GM12878 (cell line): ENCODE measurements around the gene DDR1. TPM values are rescaled to one million over a fixed set of nuclear protein-coding genes. Genes with fewer than 3 reads are reported as not detected.
A peak's percentile ranks its signal among the peaks of the same experiment; 100 is the strongest.

Experiments used
- ATAC-seq: fragments of 200-7000 bp; cut with Tn5 transposase; 3 replicates; pipeline ENCODE4 v1.9.1; 2020; ENCODE audit warnings: mild to moderate bottlenecking, moderate library complexity
- BruUV-seq: library from RNA; stranded (reverse); fragments of 400-500 nt; replicated peaks from 2 replicates; lab custom pipeline; 2021; lab: Mats Ljungman, UMichigan
- CTCF ChIA-PET: fragments of 300-600 bp; sonication (Branson Sonifier 250); formaldehyde crosslinking; extraction: SDS; loops from one replicate; lab custom pipeline; 2021; ENCODE audit warnings: inconsistent platforms; lab: Yijun Ruan, JAX
- POLR2A ChIA-PET: fragments of 350-600 bp; formaldehyde crosslinking; extraction: SDS; loops from one replicate; lab custom pipeline; 2021; ENCODE audit warnings: inconsistent platforms; lab: Charles Lee
- RAD21 ChIA-PET: fragments of 300-600 bp; sonication (Branson Sonifier 250); formaldehyde crosslinking; loops from one replicate; lab custom pipeline; 2023; ENCODE audit warnings: antibody characterized with exemption; ENCODE audit not compliant: unreplicated experiment; lab: Charles Lee
- SMC1A ChIA-PET: fragments of 300-600 bp; sonication (Branson Sonifier 250); formaldehyde crosslinking; loops from one replicate; lab custom pipeline; 2023; ENCODE audit not compliant: unreplicated experiment, uncharacterized antibody; lab: Charles Lee
- DNase-seq: peaks from one replicate; pipeline ENCODE4 v3.0.0-alpha.2; 2011; ENCODE audit warnings: low read depth, low spot score
- FAIRE-seq: peaks from 3 replicates; lab custom pipeline; 2011; peaks lifted over from hg19 to GRCh38; lab: Jason Lieb, UNC
- H2AFZ ChIP-seq: 2 replicates; pipeline ENCODE4 v1.6.0; 2011; ENCODE audit warnings: low read depth, low read length, control low read depth; ENCODE audit not compliant: control insufficient read depth
- H3K27ac ChIP-seq: 2 replicates; pipeline ENCODE4 v1.5.1; 2011; ENCODE audit warnings: control low read depth; ENCODE audit not compliant: control insufficient read depth, insufficient read depth
- H3K27me3 ChIP-seq, 2 experiments: replicated peaks in 1 of 2; 2 replicates each; pipeline versions ENCODE4 v1.6.0 to v1.6.1; 2011; ENCODE audit warnings: low read length in 1 of 2; ENCODE audit not compliant: control insufficient read depth in 2 of 2, insufficient read depth in 2 of 2
- H3K36me3 ChIP-seq, 2 experiments: 2 replicates each; pipeline ENCODE4 v1.5.1; 2011; ENCODE audit warnings: low read length in 1 of 2; ENCODE audit not compliant: control insufficient read depth in 2 of 2, insufficient read depth in 2 of 2
- H3K4me1 ChIP-seq: 2 replicates; pipeline ENCODE4 v1.6.1; 2011; ENCODE audit warnings: mild to moderate bottlenecking, low read length, moderate library complexity, mixed read lengths; ENCODE audit not compliant: control insufficient read depth, insufficient read depth
- H3K4me2 ChIP-seq: 2 replicates; pipeline ENCODE4 v1.6.0; 2011; ENCODE audit warnings: control low read depth; ENCODE audit not compliant: control insufficient read depth, insufficient read depth
- H3K4me3 ChIP-seq: fragments of 200-600 bp; sonication (generic); 2 replicates; pipeline ENCODE4 v1.5.1; 2016
- H3K79me2 ChIP-seq: 2 replicates; pipeline ENCODE4 v1.6.0; 2011; ENCODE audit warnings: low read length; ENCODE audit not compliant: control insufficient read depth, insufficient read depth
- H3K9ac ChIP-seq: 2 replicates; pipeline ENCODE4 v1.8.0; 2011; ENCODE audit warnings: low read length, control low read depth, mixed read lengths; ENCODE audit not compliant: control insufficient read depth, insufficient read depth
- H3K9me3 ChIP-seq: replicated peaks from 3 replicates; pipeline ENCODE4 v1.5.1; 2011; ENCODE audit warnings: mild to moderate bottlenecking, low read length; ENCODE audit not compliant: control insufficient read depth, insufficient read depth
- H4K20me1 ChIP-seq: 2 replicates; pipeline ENCODE4 v1.6.0; 2011; ENCODE audit not compliant: control insufficient read depth, insufficient read depth
- JUND ChIP-seq: IDR thresholded peaks from 2 replicates; pipeline ENCODE4 v1.6.1; 2012; ENCODE audit warnings: low read depth, mild to moderate bottlenecking, low read length, improper control_type of control experiment, moderate library complexity
- SRF ChIP-seq, 2 experiments: IDR thresholded peaks; 2 replicates each; pipeline ENCODE4 v1.6.1; 2011; ENCODE audit warnings: low read depth in 2 of 2, low read length in 2 of 2, mild to moderate bottlenecking in 1 of 2, moderate library complexity in 1 of 2
- WGBS: methylation state at CpG from one replicate; pipeline ENCODE4 v1.1.6; 2016; ENCODE audit warnings: low lambda C conversion rate; ENCODE audit not compliant: insufficient replicate concordance, insufficient coverage; ENCODE audit errors: missing lambda C conversion rate; 5-methylcytosine and 5-hydroxymethylcytosine counted together
- in situ Hi-C: fragments of 300-500 bp; cut with MboI; formaldehyde crosslinking; loops from 9 replicates; pipeline ENCODE4 v1.14.3; 2018; ENCODE audit warnings: mixed read lengths
- intact Hi-C: fragments of 100-400 bp; cut with micrococcal nuclease; formaldehyde crosslinking; loops from one replicate; pipeline ENCODE4 v1.14.2; 2022; ENCODE audit not compliant: unreplicated experiment
- polyA plus RNA-seq, 11 experiments: library from polyadenylated mRNA; depleted of rRNA in 4 of 11; unstranded in 6 of 11; stranded (reverse) in 5 of 11; fragments of >200 nt; fragmentation: Nextera tagmentation in 4 of 11; fragmentation: Illumina TruSeq in 1 of 11; extraction: Ambion mirVana in 4 of 11; extraction: Trizol in 1 of 11; gene quantifications; 1 replicate in 1 of 11; 2 replicates in 10 of 11; pipeline versions ENCODE4 v1.2.1 to v1.2.3, GENCODE V29; 2011 to 2016; ENCODE audit warnings: inconsistent platforms in 2 of 11, missing spikeins in 2 of 11, low read depth in 1 of 11
- total RNA-seq, 4 experiments: library from RNA; depleted of rRNA in 3 of 4; stranded (reverse); fragments of >200 nt in 3 of 4; fragmentation: Illumina TruSeq in 1 of 4; extraction: Trizol in 1 of 4; gene quantifications; 2 replicates each; pipeline versions ENCODE4 v1.2.1 to v1.2.3, GENCODE V29; 2013 to 2021
- TF ChIP-seq, protein P1 (sequence below): fragments of 450-650 bp; IDR thresholded peaks from 2 replicates; pipeline ENCODE4 v1.6.1; 2018; ENCODE audit warnings: mild to moderate bottlenecking, low read depth, moderate library complexity; ENCODE audit not compliant: partially characterized antibody
- TF ChIP-seq, protein P2 (sequence below): fragments of 450-650 bp; IDR thresholded peaks from 2 replicates; pipeline ENCODE4 v1.6.1; 2014; ENCODE audit warnings: mild to moderate bottlenecking
- TF ChIP-seq, protein P3 (sequence below), 3 experiments: IDR thresholded peaks in 2 of 3; conservative IDR thresholded peaks in 1 of 3; 2 replicates each; pipeline ENCODE4 v1.5.1; 2011; ENCODE audit warnings: low read depth in 3 of 3, low read length in 3 of 3, mild to moderate bottlenecking in 3 of 3, control low read depth in 2 of 3, moderate library complexity in 2 of 3, inconsistent platforms in 1 of 3, mixed read lengths in 1 of 3; ENCODE audit not compliant: control insufficient read depth in 2 of 3, insufficient read depth in 1 of 3; ENCODE audit errors: extremely low read depth in 1 of 3

Gene DDR1
- total and polyA plus RNA-seq, 10 of the 15 experiments (the other 5 are each of a cell fraction or from before 2014, with no cell fraction given), result 1.1 to 39.0 (median 11.9) TPM

DNA sequence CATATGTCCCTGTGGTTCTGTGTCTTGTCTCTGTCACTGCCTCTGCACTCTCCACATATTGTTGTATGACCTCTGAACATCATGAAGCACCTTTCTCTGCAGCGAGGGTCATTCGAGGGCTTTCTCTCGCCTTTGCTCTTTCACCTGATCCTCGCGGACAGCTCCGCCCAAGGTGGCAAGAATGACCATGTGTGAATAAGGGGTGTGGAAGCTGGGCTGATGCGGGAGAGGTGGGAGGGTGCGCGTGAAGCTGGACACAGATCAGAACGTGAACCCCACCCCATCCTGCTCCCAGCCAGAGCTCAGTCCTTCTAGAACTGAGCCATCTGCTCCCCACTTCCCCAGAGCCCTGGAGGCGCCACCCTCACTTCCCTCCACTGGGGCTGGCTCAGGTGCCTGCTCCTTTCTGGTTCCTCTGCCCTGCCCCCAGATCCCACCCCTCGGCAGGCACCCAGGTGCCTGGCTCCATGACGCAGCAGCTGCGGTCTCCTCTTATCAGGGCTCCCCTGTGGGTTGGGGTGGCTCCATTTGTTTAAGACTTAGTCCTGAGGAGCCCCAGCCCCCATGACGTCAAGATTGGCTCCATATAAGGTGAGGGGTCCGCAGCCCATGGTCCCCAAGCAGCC, 56.2 kb downstream of the DDR1 start, which contains the start of gene MUCL3 (continued):
- TF ChIP-seq, protein P1, sequence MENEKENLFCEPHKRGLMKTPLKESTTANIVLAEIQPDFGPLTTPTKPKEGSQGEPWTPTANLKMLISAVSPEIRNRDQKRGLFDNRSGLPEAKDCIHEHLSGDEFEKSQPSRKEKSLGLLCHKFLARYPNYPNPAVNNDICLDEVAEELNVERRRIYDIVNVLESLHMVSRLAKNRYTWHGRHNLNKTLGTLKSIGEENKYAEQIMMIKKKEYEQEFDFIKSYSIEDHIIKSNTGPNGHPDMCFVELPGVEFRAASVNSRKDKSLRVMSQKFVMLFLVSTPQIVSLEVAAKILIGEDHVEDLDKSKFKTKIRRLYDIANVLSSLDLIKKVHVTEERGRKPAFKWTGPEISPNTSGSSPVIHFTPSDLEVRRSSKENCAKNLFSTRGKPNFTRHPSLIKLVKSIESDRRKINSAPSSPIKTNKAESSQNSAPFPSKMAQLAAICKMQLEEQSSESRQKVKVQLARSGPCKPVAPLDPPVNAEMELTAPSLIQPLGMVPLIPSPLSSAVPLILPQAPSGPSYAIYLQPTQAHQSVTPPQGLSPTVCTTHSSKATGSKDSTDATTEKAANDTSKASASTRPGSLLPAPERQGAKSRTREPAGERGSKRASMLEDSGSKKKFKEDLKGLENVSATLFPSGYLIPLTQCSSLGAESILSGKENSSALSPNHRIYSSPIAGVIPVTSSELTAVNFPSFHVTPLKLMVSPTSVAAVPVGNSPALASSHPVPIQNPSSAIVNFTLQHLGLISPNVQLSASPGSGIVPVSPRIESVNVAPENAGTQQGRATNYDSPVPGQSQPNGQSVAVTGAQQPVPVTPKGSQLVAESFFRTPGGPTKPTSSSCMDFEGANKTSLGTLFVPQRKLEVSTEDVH, result no peak
- TF ChIP-seq, protein P2, sequence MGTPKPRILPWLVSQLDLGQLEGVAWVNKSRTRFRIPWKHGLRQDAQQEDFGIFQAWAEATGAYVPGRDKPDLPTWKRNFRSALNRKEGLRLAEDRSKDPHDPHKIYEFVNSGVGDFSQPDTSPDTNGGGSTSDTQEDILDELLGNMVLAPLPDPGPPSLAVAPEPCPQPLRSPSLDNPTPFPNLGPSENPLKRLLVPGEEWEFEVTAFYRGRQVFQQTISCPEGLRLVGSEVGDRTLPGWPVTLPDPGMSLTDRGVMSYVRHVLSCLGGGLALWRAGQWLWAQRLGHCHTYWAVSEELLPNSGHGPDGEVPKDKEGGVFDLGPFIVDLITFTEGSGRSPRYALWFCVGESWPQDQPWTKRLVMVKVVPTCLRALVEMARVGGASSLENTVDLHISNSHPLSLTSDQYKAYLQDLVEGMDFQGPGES, result no peak
- TF ChIP-seq JUND, result no peak

DNA sequence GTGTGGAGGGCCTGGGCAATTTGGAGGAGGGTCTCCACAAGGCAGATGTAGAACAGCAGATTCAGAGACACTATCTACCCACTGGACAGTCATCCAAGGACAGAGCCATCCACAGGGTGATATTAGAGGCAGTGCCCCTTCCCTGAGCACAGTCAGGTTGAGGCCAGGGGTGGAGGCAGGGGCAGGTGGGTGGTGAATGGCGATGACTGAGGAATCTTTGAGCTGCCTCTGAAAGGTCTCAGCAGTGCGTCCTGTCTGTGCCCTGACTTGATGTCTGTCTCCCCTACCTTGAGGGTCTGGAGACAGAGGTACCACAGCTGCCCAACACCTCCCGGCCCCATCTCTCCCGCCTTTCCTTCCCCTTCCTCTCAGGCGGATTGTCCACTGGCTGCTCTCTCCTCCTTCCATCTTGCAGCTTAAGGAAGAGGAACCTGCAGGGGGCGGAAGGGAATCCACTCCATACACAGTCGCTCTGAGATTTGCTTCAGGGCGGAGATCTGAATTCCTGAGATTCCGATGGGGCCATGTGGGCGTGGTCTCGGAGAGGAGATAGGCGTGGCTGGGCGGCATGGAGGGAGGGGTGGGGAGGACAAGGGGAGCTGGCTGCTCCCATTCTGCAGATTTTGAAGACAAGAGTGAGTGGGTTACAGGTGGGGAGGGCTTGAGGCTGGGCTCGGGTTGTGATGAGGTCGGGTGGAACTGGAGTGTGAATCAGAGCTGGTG, 58.2 kb downstream of the DDR1 start:
- Histone ChIP-seq H3K27me3 (peaks cover 0 to 3% of the 10 kb centered on the region in 2 experiments; a peak in 3 of 4 replicates), H3K9ac (no peak overlapping the region), H3K4me3 (no peak overlapping the region), H3K79me2 (no peaks in the 10 kb centered on the region), H4K20me1 (no peaks in the 10 kb centered on the region; the same call in 1 of the 2 replicates), H2AFZ (no peak overlapping the region), H3K27ac (no peak overlapping the region), H3K9me3 (no peaks in the 10 kb centered on the region), H3K4me1 (no peaks in the 10 kb centered on the region), H3K4me2 (no peak overlapping the region), H3K36me3 (no peaks in the 10 kb centered on the region)
- DNase-seq (no peak), ATAC-seq (no peak), FAIRE-seq (no peak)
- CTCF ChIA-PET, result interaction anchor here (0.7 to 1.1 kb wide), 2 partner anchors 12 to 128 kb away, joined by 3 read pairs; no protein-coding TSS in a partner anchor
- no TSS peak for BruUV-seq
- WGBS, result 12% methylated on average over 15 of the region's 15 CpGs
- POLR2A ChIA-PET, result no interaction called here
- in situ Hi-C loops, result no loop called here
- RAD21 ChIA-PET, result no interaction called here
- SMC1A ChIA-PET, result no interaction called here
- TF ChIP-seq, protein P3, sequence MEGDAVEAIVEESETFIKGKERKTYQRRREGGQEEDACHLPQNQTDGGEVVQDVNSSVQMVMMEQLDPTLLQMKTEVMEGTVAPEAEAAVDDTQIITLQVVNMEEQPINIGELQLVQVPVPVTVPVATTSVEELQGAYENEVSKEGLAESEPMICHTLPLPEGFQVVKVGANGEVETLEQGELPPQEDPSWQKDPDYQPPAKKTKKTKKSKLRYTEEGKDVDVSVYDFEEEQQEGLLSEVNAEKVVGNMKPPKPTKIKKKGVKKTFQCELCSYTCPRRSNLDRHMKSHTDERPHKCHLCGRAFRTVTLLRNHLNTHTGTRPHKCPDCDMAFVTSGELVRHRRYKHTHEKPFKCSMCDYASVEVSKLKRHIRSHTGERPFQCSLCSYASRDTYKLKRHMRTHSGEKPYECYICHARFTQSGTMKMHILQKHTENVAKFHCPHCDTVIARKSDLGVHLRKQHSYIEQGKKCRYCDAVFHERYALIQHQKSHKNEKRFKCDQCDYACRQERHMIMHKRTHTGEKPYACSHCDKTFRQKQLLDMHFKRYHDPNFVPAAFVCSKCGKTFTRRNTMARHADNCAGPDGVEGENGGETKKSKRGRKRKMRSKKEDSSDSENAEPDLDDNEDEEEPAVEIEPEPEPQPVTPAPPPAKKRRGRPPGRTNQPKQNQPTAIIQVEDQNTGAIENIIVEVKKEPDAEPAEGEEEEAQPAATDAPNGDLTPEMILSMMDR (IDR thresholded peaks at IDR 0.05 in 2 of 3, conservative IDR thresholded peaks at IDR 0.05 in 1 of 3; ENCODE audit: control insufficient read depth in 2 of 3, extremely low read depth in 1 of 3, insufficient read depth in 1 of 3, low read depth in 3 of 3, low read length in 3 of 3), result 0 out of 6 replicates have a peak, but pooled peaks of 2 of the 3 experiments have one; percentile 14 to 17
- TF ChIP-seq SRF (IDR thresholded peaks at IDR 0.05; ENCODE audit: low read depth in 2 of 2, low read length in 2 of 2), result no peak
- intact Hi-C loops, result no loop called here
